OCI-LY7 (cell line): Measurements from ENCODE around the gene HPCA. TPM values are rescaled to one million over a fixed set of nuclear protein-coding genes. Genes with fewer than 3 reads are reported as not detected.

Source experiments
- BruUV-seq: library from RNA; stranded (reverse); fragments of 400-500 nt; replicated peaks from 2 replicates; lab custom pipeline; 2021; lab: Mats Ljungman, UMichigan
- CTCF ChIA-PET: fragments of 300-600 bp; sonication (Branson Sonifier 250); formaldehyde crosslinking; loops from one replicate; lab custom pipeline; 2022; ENCODE audit warnings: antibody characterized with exemption; ENCODE audit not compliant: unreplicated experiment; lab: Charles Lee
- POLR2A ChIA-PET: fragments of 300-600 bp; sonication (Branson Sonifier 250); formaldehyde crosslinking; loops from one replicate; lab custom pipeline; 2022; ENCODE audit warnings: antibody characterized with exemption; lab: Charles Lee
- DNase-seq: peaks from one replicate; pipeline ENCODE4 v3.0.0-alpha.2; 2015; ENCODE audit warnings: low spot score
- H2AFZ ChIP-seq: fragments of 200-600 bp; sonication (generic), shearing (Covaris generic); 2 replicates; pipeline ENCODE4 v1.6.1; 2014; ENCODE audit warnings: mild to moderate bottlenecking, antibody characterized with exemption, low read length, moderate library complexity
- H3K27ac ChIP-seq: fragments of 200-600 bp; sonication (generic); 2 replicates; pipeline ENCODE4 v1.5.1; 2014; ENCODE audit warnings: mixed run types, low read depth, mild to moderate bottlenecking, moderate library complexity, low read length, inconsistent platforms; ENCODE audit not compliant: poor library complexity, severe bottlenecking
- H3K36me3 ChIP-seq: fragments of 200-600 bp; sonication (generic); 2 replicates; pipeline ENCODE4 v1.6.1; 2014; ENCODE audit warnings: mild to moderate bottlenecking, antibody characterized with exemption, low read length, moderate library complexity, mixed read lengths; ENCODE audit not compliant: insufficient read depth
- H3K4me1 ChIP-seq: fragments of 200-600 bp; sonication (generic); 2 replicates; pipeline ENCODE4 v1.5.1; 2014; ENCODE audit warnings: mild to moderate bottlenecking, low read length; ENCODE audit not compliant: insufficient read depth, poor library complexity, severe bottlenecking
- H3K4me2 ChIP-seq: fragments of 200-600 bp; sonication (generic); 2 replicates; pipeline ENCODE4 v1.6.1; 2014; ENCODE audit warnings: mild to moderate bottlenecking, low read length
- H3K4me3 ChIP-seq: fragments of 200-600 bp; sonication (generic); 2 replicates; pipeline ENCODE4 v1.5.1; 2014; ENCODE audit warnings: mild to moderate bottlenecking, low read depth, low read length; ENCODE audit not compliant: poor library complexity, severe bottlenecking
- H3K79me2 ChIP-seq: fragments of 200-600 bp; sonication (generic); 2 replicates; pipeline ENCODE4 v1.6.1; 2016; ENCODE audit warnings: low read depth, mild to moderate bottlenecking, low read length, moderate library complexity, mixed read lengths; ENCODE audit not compliant: insufficient read depth
- H3K9me2 ChIP-seq: fragments of 200-600 bp; sonication (generic); 2 replicates; pipeline ENCODE4 v1.6.1; 2016; ENCODE audit warnings: mild to moderate bottlenecking, low read length, mixed read lengths; ENCODE audit not compliant: insufficient read depth
- H3K9me3 ChIP-seq: fragments of 200-600 bp; sonication (generic); 2 replicates; pipeline ENCODE4 v1.6.1; 2014; ENCODE audit warnings: mild to moderate bottlenecking, mixed run types, low read length, mixed read lengths
- H4K20me1 ChIP-seq: fragments of 200-600 bp; sonication (generic); 2 replicates; pipeline ENCODE4 v1.6.1; 2014; ENCODE audit warnings: mild to moderate bottlenecking, antibody characterized with exemption, low read length, moderate library complexity, mixed read lengths; ENCODE audit not compliant: insufficient read depth
- EZH2phosphoT487 ChIP-seq: fragments of 200-600 bp; sonication (generic); IDR thresholded peaks from 2 replicates; pipeline ENCODE4 v1.6.1; 2018; ENCODE audit warnings: low read depth, borderline replicate concordance, mild to moderate bottlenecking, mixed run types, antibody characterized with exemption, low read length, moderate library complexity, mixed read lengths
- intact Hi-C: fragments of 100-400 bp; cut with micrococcal nuclease; formaldehyde crosslinking; loops from one replicate; pipeline ENCODE4 v1.10.0; 2022; ENCODE audit not compliant: unreplicated experiment
- total RNA-seq, 2 experiments: library from RNA; depleted of rRNA in 1 of 2; stranded (reverse); fragments of >200 nt in 1 of 2; shearing (Covaris generic) in 1 of 2; gene quantifications; 2 replicates each; pipeline ENCODE4 v1.2.3, GENCODE V29; 2014 to 2022
- TF ChIP-seq, protein P1 (sequence below): fragments of 200-600 bp; sonication (generic); conservative IDR thresholded peaks from 2 replicates; pipeline ENCODE4 v1.5.1; 2014; ENCODE audit warnings: mild to moderate bottlenecking, antibody characterized with exemption, low read length, moderate library complexity, mixed read lengths

Gene HPCA
- total RNA-seq, 2 experiments from 2014 or later = 0.36 to 3.3 TPM

DNA sequence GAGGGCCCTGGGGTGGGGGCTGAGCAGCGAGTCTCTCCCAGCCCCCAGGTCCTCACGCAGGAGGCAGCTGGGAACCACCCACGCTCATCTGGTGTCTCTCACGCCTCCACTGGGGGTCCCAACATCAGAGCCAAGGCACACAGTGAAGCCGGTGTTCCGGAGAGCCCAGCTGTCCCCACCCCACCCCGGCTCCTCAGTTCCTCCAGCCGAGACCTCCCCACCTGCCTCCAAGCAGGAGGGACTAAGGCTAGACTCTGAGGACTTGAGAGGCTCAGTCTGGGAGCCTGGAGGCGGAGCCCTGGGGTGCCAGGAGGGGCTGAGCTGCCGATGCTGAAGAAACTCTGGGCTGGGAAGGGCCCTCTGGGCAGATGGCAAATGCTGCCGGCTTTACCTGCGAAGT, 1.6 kb upstream of the HPCA start:
- intact Hi-C loops = no loop called here
- DNase-seq = no peak
- no peak overlapping the region for H3K4me2 ChIP-seq
- H3K9me2 ChIP-seq = no peaks in the 10 kb centered on the region
- ChIA-PET CTCF (no interaction called here), POLR2A (no interaction called here)
- no peak overlapping the region for H3K4me3 ChIP-seq
- no peaks in the 10 kb centered on the region for H3K4me1 ChIP-seq
- H3K27ac ChIP-seq = no peak overlapping the region
- H3K36me3 ChIP-seq = no peaks in the 10 kb centered on the region
- BruUV-seq = no TSS peak
- no peak overlapping the region for H2AFZ ChIP-seq
- no peaks in the 10 kb centered on the region for H4K20me1 ChIP-seq
- no peaks in the 10 kb centered on the region for H3K9me3 ChIP-seq
- TF ChIP-seq EZH2phosphoT487 = no peak
- TF ChIP-seq, protein P1, sequence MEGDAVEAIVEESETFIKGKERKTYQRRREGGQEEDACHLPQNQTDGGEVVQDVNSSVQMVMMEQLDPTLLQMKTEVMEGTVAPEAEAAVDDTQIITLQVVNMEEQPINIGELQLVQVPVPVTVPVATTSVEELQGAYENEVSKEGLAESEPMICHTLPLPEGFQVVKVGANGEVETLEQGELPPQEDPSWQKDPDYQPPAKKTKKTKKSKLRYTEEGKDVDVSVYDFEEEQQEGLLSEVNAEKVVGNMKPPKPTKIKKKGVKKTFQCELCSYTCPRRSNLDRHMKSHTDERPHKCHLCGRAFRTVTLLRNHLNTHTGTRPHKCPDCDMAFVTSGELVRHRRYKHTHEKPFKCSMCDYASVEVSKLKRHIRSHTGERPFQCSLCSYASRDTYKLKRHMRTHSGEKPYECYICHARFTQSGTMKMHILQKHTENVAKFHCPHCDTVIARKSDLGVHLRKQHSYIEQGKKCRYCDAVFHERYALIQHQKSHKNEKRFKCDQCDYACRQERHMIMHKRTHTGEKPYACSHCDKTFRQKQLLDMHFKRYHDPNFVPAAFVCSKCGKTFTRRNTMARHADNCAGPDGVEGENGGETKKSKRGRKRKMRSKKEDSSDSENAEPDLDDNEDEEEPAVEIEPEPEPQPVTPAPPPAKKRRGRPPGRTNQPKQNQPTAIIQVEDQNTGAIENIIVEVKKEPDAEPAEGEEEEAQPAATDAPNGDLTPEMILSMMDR = no peak
- H3K79me2 ChIP-seq = no peaks in the 10 kb centered on the region

DNA sequence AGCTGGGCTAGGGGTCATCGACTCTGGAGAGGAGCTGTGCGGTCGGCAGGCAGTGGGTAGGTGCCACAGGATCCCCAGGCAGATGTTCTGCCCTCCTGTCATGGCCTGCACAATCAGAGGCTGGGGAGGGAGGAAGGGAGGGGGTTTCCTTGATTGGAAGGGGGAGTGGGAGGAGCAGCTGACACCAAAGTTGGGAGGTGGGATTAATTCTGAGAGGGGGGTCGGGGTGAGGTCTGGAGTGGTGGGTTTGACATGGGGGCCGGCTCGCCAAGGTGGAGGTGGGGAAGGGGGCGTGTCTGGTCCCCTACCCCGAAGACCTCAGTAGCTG, 651 bp upstream of the HPCA start:
- no peak overlapping the region for H3K4me3 ChIP-seq
- BruUV-seq = no TSS peak
- no peak overlapping the region for H2AFZ ChIP-seq
- H4K20me1 ChIP-seq = no peaks in the 10 kb centered on the region
- no peaks in the 10 kb centered on the region for H3K9me2 ChIP-seq
- TF ChIP-seq, protein P1 = no peak
- TF ChIP-seq EZH2phosphoT487 = no peak
- no peak overlapping the region for H3K4me2 ChIP-seq
- ChIA-PET POLR2A (interaction anchor here (0.7 kb wide), 1 partner anchor 29 kb away, joined by 3 read pairs; no protein-coding TSS in a partner anchor), CTCF (no interaction called here)
- no peaks in the 10 kb centered on the region for H3K4me1 ChIP-seq
- no peaks in the 10 kb centered on the region for H3K36me3 ChIP-seq
- intact Hi-C loops = no loop called here
- H3K79me2 ChIP-seq = no peaks in the 10 kb centered on the region
- H3K9me3 ChIP-seq = no peaks in the 10 kb centered on the region
- H3K27ac ChIP-seq = no peak overlapping the region
- DNase-seq = no peak

DNA sequence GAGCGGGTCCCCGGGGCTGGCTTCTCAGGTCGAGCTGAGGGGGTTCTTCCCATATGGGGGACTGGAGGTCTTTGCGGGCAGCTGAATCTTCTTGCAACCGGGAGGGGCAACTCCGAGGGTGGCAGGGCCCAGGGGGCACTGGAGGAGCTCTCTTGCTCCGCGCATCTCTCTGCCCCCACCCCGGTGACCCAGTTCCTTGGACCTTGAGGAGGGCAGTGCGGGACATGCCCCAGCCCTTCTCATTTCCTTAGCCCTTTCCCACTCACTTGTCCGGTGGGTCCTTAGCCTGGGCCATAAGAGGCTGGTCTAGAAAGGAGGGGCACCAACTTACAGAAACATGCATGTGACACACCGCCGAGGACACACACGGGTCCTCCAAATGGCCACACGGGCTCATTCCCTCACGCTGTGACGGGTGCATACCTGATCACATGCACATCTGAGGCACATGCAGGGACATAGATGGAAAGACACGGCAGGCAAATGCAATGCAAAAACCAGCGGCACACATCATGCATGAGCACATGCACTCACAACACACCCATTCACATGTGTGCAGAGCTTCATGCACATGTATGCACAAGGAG, 630 bp downstream of the HPCA start:
- ChIA-PET POLR2A (interaction anchor here (0.5 kb wide), 1 partner anchor 112 kb away, joined by 3 read pairs; no protein-coding TSS in a partner anchor), CTCF (no interaction called here)
- BruUV-seq = no TSS peak
- Histone ChIP-seq H3K27ac (no peak overlapping the region), H3K4me2 (no peak overlapping the region), H4K20me1 (no peaks in the 10 kb centered on the region), H3K9me2 (no peaks in the 10 kb centered on the region), H3K4me1 (no peaks in the 10 kb centered on the region), H3K36me3 (no peaks in the 10 kb centered on the region), H3K79me2 (no peaks in the 10 kb centered on the region), H3K9me3 (no peaks in the 10 kb centered on the region), H2AFZ (no peak overlapping the region), H3K4me3 (no peak overlapping the region)
- intact Hi-C loops = no loop called here
- DNase-seq = no peak
- TF ChIP-seq, protein P1 = 0 out of 2 replicates have a peak, but pooled peaks have one; percentile 16
- no peak for TF ChIP-seq EZH2phosphoT487
